HCEC 1CT (cell line): ENCODE data around the gene CEP41.

Experiments used
- DNase-seq: peaks from one replicate; pipeline ENCODE4 v3.0.0-alpha.2; 2017

CEP41 gene

DNA sequence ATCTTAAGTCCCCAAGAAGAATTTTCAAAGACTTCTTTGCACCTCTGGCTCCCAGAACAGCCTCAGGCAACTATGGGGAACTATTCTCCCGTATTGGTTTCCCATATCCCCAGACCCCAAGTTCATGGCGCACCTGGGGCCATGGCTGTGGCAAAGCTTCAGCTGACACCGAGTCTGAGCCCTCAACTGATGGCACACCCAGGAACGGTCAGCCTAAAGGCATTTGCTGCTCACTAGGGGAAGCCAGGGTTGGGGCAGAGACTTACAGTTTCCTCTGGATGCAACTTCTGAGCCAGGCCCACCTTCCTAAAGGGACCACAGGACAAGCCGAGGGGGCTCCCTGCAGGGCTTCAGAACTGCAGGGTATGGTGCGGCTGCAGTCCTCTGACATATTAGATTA, 74.3 kb downstream of the CEP41 start:
- DNase-seq = peak; percentile 40

DNA sequence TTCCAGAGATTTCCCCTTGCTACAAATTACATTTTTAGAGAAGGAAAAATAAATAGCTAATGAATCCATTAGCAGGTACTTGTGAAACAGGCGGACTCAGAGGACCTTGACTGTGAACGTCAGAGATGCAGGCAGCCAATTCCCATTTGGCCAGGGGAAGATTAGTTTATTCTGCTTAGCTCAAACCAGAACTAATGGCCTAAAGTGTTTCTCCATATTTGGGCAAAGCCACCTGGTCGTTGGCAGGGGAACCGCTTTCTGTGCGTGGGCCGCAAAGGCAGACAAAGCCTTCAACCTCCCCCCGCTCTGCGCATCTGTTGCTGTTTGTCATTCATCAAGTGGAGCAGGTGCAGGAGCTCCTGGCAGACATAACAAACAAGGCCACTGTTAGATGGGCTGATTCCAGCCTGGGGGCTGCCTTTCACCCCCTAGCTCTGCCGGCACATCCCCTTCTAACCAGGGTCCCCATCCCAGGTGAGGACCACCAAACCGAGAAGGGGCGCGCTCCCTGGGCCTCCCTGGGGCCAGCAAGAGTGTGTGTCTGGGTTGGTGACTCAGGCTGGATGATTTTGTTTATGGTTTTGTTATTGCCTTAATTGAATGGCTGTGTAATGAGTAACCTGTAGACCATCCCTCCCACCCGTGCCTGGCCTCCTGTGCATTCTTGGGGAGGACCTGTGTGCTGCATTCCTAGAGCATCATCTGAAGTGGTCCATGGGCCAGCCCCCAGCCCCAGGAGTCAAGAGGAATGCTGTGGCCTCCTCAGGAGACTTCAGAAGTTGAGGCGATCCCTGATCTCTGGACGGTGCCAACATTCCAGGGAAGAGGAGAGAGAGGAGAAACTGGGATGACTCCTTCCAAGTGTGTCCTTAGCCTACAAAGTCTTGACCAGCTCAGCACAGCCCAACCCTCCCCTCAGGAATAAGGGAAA, 75.0 kb downstream of the CEP41 start:
- peak; percentile 87 for DNase-seq

DNA sequence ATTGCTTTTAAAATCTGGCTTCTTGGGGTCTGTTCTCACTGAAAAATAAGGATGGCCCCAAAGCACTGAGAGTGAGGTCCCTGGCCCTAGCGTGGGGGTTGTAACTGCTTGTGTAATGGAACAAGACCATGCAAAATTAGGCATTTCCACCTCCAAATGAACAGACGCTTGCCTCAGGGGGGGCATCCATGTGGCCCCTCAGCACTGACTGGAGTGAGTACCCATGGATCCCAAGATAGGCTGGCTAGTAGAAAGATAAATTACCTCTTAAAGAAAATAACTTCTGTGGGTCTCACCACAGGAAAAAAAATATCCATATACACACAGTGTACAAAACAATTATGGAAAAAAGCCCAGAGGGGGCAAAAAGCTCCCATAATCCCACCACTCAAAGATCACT, 75.7 kb downstream of the CEP41 start:
- no peak for DNase-seq

DNA sequence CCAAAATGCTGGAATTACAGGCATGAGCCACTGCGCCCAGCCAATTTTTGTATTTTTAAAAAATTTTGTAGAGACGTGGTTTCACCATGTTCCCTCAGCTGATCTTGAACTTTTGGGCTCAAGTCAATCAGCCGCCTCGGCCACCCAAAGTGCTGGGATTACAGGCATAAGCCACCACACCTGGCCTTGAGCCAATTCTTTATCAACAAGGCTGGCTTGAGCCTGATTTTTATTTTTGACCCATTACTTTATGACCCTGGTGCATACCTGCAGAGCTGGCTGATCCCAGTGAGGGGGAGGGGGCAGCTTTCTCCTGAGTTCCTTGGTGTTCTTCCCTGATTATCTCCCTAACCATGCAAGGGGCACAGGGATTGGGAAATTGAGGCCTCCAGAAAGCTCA, 76.4 kb downstream of the CEP41 start:
- no peak for DNase-seq

DNA sequence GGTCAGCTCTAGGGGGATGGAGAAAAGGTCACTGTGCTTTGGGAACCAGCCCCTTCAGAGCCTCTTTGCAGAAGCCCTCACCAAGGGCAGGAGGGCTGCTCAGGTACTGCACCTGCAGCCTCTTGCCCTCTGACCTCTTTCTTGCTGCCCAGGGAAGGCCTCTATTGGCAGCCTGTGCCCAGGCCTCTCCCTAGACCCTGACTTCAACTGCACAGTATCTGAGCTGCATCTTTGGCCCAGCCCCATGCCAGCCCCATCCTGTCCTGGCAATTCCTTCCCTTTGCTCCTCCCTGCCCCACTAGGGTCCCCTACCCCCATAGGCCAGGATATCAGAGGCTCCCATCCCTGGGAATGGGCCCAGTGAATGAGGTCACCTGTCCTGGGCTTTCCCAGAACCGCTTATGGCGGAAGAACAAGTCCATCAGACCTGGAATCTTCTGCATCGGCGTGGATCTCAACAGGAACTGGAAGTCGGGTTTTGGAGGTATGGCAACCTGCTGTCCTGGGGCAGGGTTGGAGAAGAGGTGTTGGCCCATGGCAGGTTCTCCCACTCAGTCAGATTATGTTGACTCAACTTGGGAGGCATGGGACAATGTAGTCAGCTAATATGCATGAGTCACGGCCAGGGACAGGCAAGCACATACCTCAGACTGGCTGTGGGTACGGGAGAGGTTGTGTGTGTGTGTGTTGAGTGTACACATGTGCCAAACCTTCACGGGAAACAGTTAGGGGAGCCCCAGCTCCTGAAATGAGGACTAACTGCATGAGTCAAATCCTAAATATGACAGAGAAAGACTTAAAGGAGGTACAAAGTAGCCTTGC, 77.6 kb downstream of the CEP41 start:
- peak; percentile 98 for DNase-seq

DNA sequence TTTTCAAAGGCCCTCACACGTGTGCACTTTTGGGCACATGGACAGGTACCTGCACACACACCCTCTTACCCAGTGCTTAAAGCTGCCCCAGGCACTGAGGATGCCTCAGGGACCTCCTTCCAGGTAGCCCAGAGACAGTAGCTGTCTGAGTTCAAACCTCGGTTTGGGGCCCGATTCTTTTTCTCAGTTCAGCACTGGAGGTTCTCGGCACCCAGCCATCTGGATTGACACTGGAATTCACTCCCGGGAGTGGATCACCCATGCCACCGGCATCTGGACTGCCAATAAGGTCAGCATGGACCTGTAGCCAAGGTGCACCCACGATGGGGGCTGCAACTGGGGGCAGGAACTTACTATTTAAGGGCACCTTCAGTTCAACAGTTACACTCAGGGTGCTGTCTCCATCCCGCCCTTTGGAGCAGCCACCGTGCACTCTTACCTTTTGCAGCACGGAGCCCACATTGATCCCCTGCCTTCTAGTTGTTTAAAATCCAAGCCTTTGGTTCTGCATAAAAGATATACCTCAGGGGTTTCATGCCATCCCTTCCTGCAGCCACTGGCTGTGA, 78.5 kb downstream of the CEP41 start:
- no peak for DNase-seq

DNA sequence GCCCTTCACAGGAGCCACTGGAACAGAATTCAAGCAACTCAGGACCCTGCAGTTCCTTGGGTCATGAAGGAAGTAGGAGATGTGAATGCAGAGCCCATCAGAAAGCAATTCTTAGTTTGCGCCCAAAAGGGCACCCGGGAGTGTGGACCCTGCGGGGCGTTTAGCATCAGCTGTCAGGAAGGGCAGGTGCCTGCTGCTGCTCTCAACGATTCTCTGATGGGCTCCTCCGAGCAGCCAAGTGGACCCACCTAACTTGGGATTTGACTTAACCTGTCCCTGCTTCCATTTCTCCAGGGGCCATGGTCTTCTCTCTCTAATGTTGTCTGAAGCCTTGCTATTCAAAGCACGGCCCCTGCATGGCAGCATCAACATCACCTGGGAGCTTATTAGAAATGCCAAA, 79.1 kb downstream of the CEP41 start:
- no peak for DNase-seq

DNA sequence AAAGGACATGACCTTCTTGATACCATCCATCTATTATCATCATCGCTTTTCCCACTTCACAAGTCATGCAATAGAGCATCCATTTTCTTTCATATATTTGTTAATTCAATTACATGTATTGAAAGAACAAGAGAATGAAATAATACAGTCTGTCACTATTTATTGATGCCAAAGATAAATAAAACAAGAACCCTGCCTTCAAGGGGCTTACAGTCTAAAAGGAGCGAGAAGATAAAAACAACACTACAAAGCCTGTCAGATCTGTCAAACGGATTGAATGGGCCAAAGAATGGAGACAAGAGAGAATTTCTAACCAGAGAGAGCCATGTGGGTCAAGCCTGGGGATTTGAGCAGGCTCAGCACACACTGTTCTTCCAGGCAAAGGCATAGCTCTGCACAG, 80.3 kb downstream of the CEP41 start:
- no peak for DNase-seq

DNA sequence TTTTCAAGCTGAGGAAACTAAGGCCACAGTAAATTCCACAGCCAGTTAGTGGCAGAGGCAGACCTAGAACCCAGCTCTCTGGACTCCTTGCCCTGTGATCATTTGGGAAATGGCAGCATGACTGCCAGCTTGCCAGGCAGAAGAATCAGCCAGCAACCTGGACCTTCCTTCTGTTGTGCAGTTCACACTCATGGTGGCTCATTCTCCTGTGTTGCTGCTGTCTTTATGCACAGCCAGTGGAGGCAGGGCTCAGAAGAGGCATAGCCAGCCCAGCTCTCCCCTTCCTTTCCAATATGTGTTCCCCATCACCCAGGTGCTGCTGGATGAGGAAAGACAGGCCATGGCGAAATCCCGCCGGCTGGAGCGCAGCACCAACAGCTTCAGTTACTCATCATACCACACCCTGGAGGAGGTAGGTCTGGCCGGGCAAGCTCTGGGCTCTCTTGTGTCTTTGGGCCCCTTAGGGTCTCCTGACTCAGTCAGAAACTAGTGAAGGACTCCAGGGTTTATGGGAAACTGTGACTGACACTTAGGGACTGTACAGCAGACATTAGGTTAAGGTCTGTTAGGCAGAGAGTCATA, 81.4 kb downstream of the CEP41 start:
- no peak for DNase-seq

DNA sequence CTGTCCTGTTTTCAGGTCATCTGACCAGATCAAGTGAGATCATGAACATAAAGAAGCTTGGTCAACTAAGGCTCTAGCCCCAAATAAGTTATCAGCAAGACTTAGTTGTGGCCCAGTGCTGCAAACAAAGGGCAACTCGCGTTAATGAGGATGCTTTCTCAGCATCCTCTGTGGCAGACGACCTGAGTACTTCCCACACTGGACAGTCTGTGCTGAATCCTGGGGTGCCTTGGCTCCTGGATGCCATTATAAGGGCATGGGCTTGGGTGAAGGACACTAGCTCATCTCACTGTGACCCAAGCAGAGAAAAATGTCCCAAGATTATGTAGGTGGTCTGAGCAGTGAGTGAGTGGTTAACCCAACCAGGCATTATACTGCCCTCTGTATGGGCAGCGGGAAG, 82.3 kb downstream of the CEP41 start:
- DNase-seq = no peak

DNA sequence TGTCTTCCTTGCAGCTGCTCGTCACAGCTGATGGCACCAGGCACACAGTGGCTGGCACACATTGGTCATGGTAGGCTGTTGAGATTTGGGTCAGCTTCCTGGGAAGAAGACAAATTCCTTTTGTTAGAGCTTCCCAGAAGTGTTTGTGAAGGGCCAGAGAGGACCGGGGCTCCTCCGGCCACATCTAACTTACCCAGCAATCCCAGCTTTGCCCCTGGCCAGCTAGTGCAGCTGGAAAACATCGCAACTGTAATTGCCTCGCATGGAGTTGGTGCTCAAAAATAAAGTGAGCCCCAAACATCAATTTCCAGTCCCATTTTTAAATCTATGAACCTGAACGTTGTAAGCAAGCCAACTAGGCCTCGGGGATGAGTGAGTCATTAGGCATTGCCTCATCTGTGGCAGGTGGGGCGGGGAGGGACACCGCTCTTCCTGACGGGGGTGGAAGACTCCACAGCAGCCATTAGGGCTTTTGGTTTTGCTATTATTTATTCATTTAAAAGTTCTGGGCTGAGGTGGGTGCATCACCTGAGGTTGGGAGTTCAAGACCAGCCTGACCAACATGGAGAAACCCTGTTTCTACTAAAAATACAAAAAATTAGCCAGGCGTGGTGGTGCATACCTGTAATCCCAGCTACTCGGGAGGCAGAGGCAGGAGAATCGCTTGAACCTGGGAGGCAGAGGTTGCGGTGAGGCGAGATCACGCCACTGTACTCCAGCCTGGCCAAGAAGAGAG, 83.8 kb downstream of the CEP41 start:
- DNase-seq = peak; percentile 84

DNA sequence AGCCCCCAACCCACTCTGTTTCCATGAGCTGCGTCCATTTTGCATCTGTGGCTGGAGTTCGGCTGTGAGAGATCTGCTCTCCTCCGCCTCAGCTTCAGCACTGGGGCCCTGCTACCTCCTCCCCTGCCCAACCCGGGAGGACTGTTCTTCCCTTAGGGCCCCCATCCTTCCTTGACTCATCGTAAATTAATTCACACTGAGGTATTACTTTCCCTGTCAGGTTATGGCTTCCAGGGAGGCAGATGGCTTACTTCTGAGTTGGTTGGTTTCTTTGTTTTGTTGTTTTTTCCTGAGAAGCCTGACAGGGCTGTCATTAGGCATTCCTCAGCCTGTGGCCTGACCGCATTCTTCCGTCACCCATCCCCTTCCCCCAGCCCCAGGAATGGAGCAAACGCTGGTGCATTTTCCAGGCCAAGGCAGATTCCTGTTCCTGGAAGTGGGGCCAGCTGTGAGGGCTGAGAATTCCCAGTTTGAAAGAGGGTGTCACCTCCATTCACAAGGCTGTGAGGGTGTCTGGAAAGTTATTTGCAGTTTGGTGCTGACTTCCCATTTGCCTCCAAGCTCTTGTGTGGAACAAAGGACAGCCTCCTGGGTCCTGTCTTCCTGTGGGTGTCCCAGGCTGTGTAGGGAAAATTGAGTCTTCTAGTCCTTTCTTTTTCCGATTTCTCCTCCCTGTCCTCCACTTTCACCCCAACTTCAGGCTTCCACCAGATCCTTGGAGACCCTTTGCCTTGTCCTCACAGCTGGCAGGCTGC, 84.5 kb downstream of the CEP41 start:
- DNase-seq = peak; percentile 96

DNA sequence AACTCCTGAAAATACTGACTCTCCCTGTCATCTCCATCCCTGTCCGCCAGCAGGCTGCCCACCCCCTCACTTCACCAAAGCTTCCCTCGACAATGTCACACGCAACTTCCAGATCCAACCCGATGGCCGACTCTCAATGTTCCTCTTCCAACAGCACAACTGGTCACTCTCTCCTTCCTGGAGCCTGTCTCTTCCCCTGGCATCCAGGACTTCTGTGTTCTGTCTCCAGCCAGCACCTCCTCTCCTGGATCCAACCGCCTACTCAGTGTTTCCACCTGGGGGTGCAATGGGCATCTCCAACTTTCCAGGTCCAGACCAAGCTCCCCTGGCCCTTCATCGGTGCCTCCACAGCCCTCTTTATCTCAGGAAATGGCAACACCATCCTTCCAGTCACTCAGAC, 87.6 kb downstream of the CEP41 start:
- no peak for DNase-seq

DNA sequence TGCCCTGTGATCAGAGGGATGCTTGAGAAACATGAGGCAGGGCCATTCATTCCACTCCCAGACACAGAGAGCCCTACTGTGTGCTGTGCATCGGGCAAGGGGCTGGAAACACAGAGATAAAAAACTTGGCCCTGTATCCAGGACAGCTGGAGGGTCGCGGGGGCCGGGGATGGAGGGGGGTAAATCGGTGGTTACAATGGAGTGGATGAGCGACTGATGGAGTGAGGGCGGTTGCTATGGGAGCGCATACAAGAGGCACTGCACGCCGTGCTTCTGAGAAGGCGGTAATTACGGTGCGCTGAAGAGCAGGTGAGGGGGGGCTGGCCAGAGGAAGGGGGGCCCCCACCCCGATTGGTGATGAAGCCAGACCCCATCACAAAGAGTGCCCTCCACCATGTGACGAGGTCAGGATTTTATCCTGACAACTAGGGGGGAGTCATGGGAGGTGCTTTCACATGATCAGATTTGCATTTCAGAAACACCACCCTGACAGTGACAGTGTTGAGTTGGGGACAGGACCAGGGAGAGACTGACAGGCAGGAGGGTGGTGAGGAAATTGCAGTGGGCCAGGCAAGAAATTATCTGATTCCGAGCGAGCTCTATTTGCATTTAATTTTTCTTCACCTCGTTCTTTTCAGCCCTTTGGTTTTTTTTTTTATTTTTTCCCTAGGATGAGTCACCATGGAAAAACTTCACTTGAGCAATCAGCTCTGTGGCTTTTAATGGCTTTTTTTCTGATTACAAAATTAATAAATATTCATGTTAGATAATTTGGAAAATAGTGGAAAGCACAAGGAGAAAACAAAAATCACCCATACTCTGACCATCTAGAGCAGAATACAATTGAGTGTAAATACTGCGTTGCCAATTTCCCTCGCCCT, 88.4 kb downstream of the CEP41 start:
- DNase-seq = peak; percentile 67

DNA sequence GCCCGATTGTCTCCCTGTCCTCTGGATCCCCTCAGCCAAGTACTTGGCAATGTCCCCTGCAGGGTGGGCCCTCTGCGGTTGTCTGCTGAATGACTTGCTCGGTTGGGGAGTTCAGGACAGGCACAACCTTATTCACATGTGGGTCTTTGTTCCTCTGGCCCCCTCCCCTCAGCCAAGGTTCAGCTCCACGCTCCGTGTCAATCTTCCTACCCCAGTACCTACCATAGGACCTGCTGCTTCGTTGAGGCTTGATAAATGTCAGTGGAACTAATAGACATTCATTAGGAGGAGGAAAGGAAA, 89.1 kb downstream of the CEP41 start:
- DNase-seq = no peak

DNA sequence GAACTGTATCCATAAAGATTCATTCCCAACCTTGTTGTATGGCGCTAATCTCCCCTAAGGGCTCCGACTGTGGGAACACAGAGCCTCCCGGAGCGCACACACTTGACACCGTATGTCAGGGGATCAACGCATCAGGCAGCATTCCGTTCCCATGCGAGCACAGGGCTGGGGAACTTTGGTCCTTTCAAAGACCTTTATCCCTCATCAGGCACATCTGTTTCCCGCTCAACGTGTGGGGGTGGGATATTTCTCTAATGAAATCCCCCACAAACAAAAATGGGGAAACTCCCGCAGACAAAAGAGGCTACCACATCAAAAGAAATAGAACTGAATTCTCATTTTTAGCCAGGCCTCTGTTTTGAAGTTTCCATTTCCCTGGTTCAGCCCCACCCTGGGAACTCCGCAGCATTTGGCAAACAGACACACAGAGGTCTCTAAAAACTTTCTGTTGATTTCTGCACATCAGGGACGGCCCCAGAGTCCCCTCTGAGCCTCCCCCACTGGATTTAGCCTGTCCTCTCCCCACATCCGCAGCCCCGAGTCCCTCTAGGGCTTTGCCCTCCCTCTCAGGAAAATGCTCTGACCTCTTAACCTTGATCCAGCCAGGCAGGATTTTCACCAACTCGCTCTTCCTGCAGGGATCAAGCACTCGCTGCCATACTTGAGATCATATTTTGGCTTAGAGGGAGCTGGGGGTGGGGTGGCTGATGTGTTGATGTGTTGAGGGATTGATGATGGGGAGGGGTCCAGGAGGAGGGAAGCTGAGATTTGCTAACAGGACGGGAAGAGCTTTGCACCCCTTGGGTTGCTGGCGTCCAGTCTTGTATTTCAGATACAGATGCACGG, 89.6 kb downstream of the CEP41 start:
- no peak for DNase-seq

DNA sequence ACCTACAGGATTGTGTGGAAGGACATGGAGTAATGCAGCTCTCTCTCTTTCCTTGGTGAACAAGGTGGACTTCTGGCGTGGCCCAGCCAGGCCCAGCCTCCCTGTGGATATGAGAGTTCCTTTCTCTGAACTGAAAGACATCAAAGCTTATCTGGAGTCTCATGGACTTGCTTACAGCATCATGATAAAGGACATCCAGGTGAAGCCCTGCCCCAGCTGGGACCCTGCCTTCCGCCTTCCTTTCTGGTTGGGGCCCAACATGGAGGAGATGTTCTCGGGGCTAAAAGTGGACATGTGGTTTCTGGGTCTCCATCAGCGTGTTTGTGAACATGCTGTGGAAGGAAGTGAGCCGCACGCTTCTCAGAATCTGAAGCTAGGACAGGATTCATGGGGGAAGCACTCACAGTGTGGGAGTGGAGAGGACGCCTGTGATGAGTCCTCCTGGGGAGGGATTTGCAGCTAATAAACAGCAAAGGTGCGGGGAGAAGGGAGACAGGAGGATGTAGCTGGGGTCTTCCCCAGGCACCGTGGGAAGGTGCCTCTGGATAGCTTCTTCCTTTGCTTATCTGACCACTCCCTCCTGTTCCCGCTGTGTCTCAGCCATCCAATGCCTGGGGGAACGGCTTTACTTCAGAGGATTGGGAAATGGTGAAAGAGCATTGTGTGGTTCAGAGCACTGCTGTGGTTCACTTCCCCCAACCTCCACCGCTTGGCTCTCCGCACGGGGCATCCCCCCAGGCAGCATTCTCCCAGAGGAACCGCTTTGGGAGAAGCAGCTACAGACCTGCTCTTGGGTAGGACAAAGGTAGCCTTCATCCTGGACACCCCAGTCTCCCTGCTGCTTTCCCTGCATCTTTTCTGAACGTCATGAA, 90.7 kb downstream of the CEP41 start:
- no peak for DNase-seq

DNA sequence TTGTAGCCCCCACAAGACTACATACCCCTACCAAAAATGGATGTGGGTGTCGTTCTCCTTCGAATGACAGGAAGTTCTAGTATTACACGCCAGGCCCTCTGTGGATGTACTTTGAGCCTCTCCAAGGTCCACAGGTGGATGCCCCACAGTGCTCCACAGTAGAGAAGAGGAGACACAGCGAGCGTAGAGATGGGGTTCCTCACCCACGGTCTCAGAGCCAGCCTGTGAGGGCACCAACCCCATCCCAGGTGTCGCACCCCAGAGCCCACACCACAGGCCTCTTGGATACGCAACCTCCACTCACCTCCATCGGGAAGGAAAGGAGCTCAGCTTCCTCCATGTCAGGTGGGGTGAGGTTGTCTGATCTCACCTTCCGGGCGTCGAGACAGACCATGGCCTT, 93.9 kb downstream of the CEP41 start:
- no peak for DNase-seq
